HepG2 (cell line): ENCODE results near the gene RNASE9. TPM values are rescaled to one million over a fixed set of nuclear protein-coding genes. Genes with fewer than 3 reads are reported as not detected.

Experiments used
- CBX1 ChIP-seq: IDR thresholded peaks from one replicate; pipeline ENCODE4 v1.6.1; 2016; ENCODE audit warnings: antibody characterized with exemption, low read depth
- HNF4G ChIP-seq, 2 experiments: sonication (generic) in 1 of 2; formaldehyde crosslinking in 1 of 2; IDR thresholded peaks; 2 replicates each; pipeline versions ENCODE4 v1.4.0 to v1.6.1; 2011 to 2020; ENCODE audit warnings: borderline replicate concordance in 2 of 2, low read depth in 2 of 2, mild to moderate bottlenecking in 2 of 2, low read length in 1 of 2, missing genetic modification reagents in 1 of 2, moderate library complexity in 1 of 2
- MNT ChIP-seq: fragments of 450-650 bp; IDR thresholded peaks from 2 replicates; pipeline ENCODE4 v1.6.1; 2016
- RARG ChIP-seq: sonication (generic); formaldehyde crosslinking; IDR thresholded peaks from 2 replicates; pipeline ENCODE4 v1.4.0; 2020; ENCODE audit warnings: low read depth, mild to moderate bottlenecking, missing genetic modification reagents
- TGIF2 ChIP-seq: IDR thresholded peaks from 2 replicates; pipeline ENCODE4 v1.6.1; 2016; ENCODE audit warnings: control low read depth, missing compliant biosample characterization
- TSC22D2 ChIP-seq: sonication (generic); formaldehyde crosslinking; IDR thresholded peaks from 2 replicates; pipeline ENCODE4 v1.5.1; 2020; ENCODE audit warnings: missing genetic modification reagents, mild to moderate bottlenecking, borderline replicate concordance
- ZFP1 ChIP-seq: IDR thresholded peaks from 2 replicates; pipeline ENCODE4 v1.6.1; 2016
- ZMYM4 ChIP-seq: sonication (generic); formaldehyde crosslinking; IDR thresholded peaks from 2 replicates; pipeline ENCODE4 v1.8.1; 2023; ENCODE audit warnings: mild to moderate bottlenecking, missing genetic modification reagents
- ZNF205 ChIP-seq: IDR thresholded peaks from 2 replicates; pipeline ENCODE4 v1.6.1; 2018; ENCODE audit warnings: missing biosample characterization, missing genetic modification reagents
- ZNF281 ChIP-seq: sonication (generic); formaldehyde crosslinking; IDR thresholded peaks from 2 replicates; pipeline ENCODE4 v1.4.0; 2020; ENCODE audit warnings: missing genetic modification reagents, borderline replicate concordance
- ZNF292 ChIP-seq: sonication (generic); formaldehyde crosslinking; IDR thresholded peaks from 2 replicates; pipeline ENCODE4 v1.8.1; 2022; ENCODE audit warnings: mild to moderate bottlenecking, low read depth, missing genetic modification reagents, borderline replicate concordance
- ZNF567 ChIP-seq: sonication (generic); formaldehyde crosslinking; IDR thresholded peaks from 2 replicates; pipeline ENCODE4 v1.8.1; 2023; ENCODE audit warnings: mild to moderate bottlenecking, missing genetic modification reagents, borderline replicate concordance
- polyA plus RNA-seq, 8 experiments: library from polyadenylated mRNA; depleted of rRNA in 3 of 8; stranded (reverse) in 7 of 8; unstranded in 1 of 8; fragments of >200 nt; fragmentation: Illumina TruSeq in 4 of 8; extraction: Trizol in 4 of 8; gene quantifications; 2 replicates each; pipeline versions ENCODE4 v1.2.1 to v1.2.3, GENCODE V29; 2011 to 2016; ENCODE audit warnings: low read depth in 4 of 8, missing spikeins in 1 of 8, mixed read lengths in 1 of 8; ENCODE audit not compliant: insufficient read depth in 1 of 8
- total RNA-seq, 5 experiments: library from RNA; depleted of rRNA; stranded (reverse); fragments of >200 nt; fragmentation: Illumina TruSeq; extraction: Trizol; gene quantifications; 2 replicates each; pipeline ENCODE4 v1.2.3, GENCODE V29; 2016; ENCODE audit warnings: low read depth in 1 of 5
- TF ChIP-seq, protein P1 (sequence below): sonication (generic); formaldehyde crosslinking; IDR thresholded peaks from 2 replicates; pipeline ENCODE4 v1.8.1; 2023; ENCODE audit warnings: mild to moderate bottlenecking, missing genetic modification reagents, borderline replicate concordance
- TF ChIP-seq, protein P2 (sequence below): sonication (generic); formaldehyde crosslinking; IDR thresholded peaks from 2 replicates; pipeline ENCODE4 v1.8.0; 2022; ENCODE audit warnings: mild to moderate bottlenecking, missing genetic modification reagents; ENCODE audit not compliant: insufficient replicate concordance
- TF ChIP-seq, protein P3 (sequence below): sonication (generic); formaldehyde crosslinking; IDR thresholded peaks from 2 replicates; pipeline ENCODE4 v1.4.0; 2020; ENCODE audit warnings: missing genetic modification reagents, borderline replicate concordance

The RNASE9 gene
- total and polyA plus RNA-seq, 2 of the 13 experiments (the other 11 are each of a cell fraction or from before 2014, with no cell fraction given) = not detected

DNA sequence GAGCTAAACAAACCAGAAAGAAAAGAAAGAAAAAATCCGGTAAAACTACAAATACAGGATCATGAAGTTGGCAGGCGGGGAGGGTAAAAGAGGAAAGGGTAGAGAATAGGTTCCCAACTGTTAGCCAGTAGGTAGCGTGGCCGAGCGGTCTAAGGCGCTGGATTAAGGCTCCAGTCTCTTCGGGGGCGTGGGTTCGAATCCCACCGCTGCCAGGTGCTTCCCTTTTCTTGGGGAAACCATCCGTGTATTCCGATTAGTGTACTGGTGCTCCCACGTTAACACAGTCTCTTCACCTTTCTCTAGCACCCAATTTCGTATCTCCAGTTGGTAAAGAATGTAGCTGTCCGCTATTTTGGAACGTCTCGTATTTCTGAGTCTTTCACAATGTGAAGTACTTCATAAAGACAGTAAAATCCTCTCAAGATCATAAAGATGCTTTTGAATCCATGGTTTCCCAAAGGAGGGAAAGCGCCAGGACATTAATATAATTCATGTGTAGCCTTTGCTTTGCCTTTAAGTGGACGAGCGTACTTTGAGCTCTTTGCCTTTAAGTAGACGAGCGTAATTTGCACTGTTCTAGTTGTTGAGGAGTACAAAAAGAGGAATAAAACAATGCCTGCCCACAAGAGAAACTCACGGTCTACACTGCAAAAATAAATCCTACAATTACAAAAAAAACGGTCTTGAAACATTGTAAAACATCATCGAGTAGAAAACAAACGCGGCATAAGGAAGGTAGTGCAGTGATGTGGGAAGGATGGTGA lies 49.3 kb upstream of the RNASE9 start (continued):
- TF ChIP-seq ZNF281 (CRISPR knock-in tag) (no peak; the same call in 1 of the 2 replicates), ZNF292 (0 out of 2 replicates have a peak, but pooled peaks have one; percentile 59), RARG (CRISPR knock-in tag) (no peak), CBX1 (peak; percentile 91), ZNF205 (peak; percentile 77), MNT (peak; percentile 22; the same call in 1 of the 2 replicates), ZFP1 (CRISPR knock-in tag) (peak; percentile 75; the same call in 1 of the 2 replicates), HNF4G (IDR thresholded peaks at IDR 0.05; ENCODE audit: borderline replicate concordance, low read depth, low read length) (no peak), HNF4G (CRISPR knock-in tag; IDR thresholded peaks at IDR 0.05; ENCODE audit: borderline replicate concordance, low read depth) (peak; percentile 17; the same call in 1 of the 2 replicates), ZNF567 (0 out of 2 replicates have a peak, but pooled peaks have one; percentile 39), TGIF2 (CRISPR knock-in tag) (peak; percentile 85), ZMYM4 (CRISPR knock-in tag) (peak; percentile 80), TSC22D2 (CRISPR knock-in tag) (peak; percentile 65; the same call in 1 of the 2 replicates)
- TF ChIP-seq, protein P1, sequence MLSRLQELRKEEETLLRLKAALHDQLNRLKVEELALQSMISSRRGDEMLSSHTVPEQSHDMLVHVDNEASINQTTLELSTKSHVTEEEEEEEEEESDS (CRISPR knock-in tag) = peak; percentile 50; the same call in 1 of the 2 replicates
- TF ChIP-seq, protein P2, sequence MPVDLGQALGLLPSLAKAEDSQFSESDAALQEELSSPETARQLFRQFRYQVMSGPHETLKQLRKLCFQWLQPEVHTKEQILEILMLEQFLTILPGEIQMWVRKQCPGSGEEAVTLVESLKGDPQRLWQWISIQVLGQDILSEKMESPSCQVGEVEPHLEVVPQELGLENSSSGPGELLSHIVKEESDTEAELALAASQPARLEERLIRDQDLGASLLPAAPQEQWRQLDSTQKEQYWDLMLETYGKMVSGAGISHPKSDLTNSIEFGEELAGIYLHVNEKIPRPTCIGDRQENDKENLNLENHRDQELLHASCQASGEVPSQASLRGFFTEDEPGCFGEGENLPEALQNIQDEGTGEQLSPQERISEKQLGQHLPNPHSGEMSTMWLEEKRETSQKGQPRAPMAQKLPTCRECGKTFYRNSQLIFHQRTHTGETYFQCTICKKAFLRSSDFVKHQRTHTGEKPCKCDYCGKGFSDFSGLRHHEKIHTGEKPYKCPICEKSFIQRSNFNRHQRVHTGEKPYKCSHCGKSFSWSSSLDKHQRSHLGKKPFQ = peak; percentile 83
- TF ChIP-seq, protein P3, sequence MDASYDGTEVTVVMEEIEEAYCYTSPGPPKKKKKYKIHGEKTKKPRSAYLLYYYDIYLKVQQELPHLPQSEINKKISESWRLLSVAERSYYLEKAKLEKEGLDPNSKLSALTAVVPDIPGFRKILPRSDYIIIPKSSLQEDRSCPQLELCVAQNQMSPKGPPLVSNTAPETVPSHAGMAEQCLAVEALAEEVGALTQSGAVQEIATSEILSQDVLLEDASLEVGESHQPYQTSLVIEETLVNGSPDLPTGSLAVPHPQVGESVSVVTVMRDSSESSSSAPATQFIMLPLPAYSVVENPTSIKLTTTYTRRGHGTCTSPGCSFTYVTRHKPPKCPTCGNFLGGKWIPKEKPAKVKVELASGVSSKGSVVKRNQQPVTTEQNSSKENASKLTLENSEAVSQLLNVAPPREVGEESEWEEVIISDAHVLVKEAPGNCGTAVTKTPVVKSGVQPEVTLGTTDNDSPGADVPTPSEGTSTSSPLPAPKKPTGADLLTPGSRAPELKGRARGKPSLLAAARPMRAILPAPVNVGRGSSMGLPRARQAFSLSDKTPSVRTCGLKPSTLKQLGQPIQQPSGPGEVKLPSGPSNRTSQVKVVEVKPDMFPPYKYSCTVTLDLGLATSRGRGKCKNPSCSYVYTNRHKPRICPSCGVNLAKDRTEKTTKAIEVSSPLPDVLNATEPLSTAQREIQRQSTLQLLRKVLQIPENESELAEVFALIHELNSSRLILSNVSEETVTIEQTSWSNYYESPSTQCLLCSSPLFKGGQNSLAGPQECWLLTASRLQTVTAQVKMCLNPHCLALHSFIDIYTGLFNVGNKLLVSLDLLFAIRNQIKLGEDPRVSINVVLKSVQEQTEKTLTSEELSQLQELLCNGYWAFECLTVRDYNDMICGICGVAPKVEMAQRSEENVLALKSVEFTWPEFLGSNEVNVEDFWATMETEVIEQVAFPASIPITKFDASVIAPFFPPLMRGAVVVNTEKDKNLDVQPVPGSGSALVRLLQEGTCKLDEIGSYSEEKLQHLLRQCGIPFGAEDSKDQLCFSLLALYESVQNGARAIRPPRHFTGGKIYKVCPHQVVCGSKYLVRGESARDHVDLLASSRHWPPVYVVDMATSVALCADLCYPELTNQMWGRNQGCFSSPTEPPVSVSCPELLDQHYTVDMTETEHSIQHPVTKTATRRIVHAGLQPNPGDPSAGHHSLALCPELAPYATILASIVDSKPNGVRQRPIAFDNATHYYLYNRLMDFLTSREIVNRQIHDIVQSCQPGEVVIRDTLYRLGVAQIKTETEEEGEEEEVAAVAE (CRISPR knock-in tag) = no peak; the same call in 1 of the 2 replicates
- TF ChIP-seq, all 625 proteins: peak for 214
